Central memory CD8-positive, alpha-beta T cell (primary cell): Measurements from ENCODE around the gene MCF2.
A peak's percentile ranks its signal among the peaks of the same experiment; 100 is the strongest.
"Not testable (repeated sequence)": the region's sequence is repeated elsewhere in the genome, so short reads cannot be mapped to it uniquely, and the experiment has no call there.

Experiments used
- ATAC-seq: fragments of 150-1000 bp; cut with Tn5 transposase; replicated peaks from 2 replicates; pipeline ENCODE4 v1.10.0; 2022; ENCODE audit warnings: mild to moderate bottlenecking, moderate FRiP score, moderate number of reproducible peaks; ENCODE audit not compliant: poor library complexity, severe bottlenecking; ENCODE audit errors: extremely low read depth
- DNase-seq, 2 donors: peaks; one replicate each; pipeline ENCODE4 v3.0.0; 2021; ENCODE audit warnings: low spot score in 2 of 2
- H3K27ac Mint-ChIP-seq: one replicate; pipeline ENCODE4 v1.8.0; 2022; ENCODE audit warnings: low read depth, mild to moderate bottlenecking, moderate library complexity, mixed read lengths
- H3K27me3 Mint-ChIP-seq: one replicate; pipeline ENCODE4 v1.8.0; 2022; ENCODE audit warnings: mixed read lengths
- H3K36me3 Mint-ChIP-seq: one replicate; pipeline ENCODE4 v1.8.0; 2022; ENCODE audit warnings: mild to moderate bottlenecking, moderate library complexity, mixed read lengths; ENCODE audit not compliant: insufficient read depth
- H3K4me1 Mint-ChIP-seq: one replicate; pipeline ENCODE4 v1.8.0; 2022; ENCODE audit warnings: mixed read lengths
- H3K4me3 Mint-ChIP-seq: one replicate; pipeline ENCODE4 v1.8.0; 2022; ENCODE audit warnings: mild to moderate bottlenecking, moderate library complexity, mixed read lengths
- H3K9me3 Mint-ChIP-seq: one replicate; pipeline ENCODE4 v1.8.0; 2022; ENCODE audit warnings: mixed read lengths

The MCF2 gene

DNA sequence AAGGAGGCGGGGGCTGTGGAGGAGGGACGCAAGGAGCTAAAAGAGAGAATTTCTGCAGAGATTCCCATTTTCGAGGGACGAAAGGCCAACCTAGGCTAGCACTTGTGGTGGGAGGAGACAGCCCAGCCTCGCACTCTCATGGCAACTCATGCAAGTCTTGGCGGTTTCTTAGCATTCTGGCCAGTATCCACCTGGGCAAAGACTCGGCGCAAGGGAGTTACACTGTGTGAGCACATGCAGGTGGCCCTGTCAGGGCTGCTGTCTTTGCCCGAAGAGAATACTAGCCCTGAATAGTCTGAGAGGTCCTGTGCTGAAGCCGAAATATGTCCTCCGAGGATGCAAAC, 15.5 kb downstream of the MCF2 start:
- no peak overlapping the region for H3K4me3 Mint-ChIP-seq
- ATAC-seq: no peak
- no peak overlapping the region for H3K27ac Mint-ChIP-seq
- DNase-seq: no peak
- H3K27me3 Mint-ChIP-seq: peaks cover 11% of the 10 kb centered on the region
- H3K9me3 Mint-ChIP-seq: no peaks in the 10 kb centered on the region
- H3K4me1 Mint-ChIP-seq: no peaks in the 10 kb centered on the region
- H3K36me3 Mint-ChIP-seq: no peaks in the 10 kb centered on the region

DNA sequence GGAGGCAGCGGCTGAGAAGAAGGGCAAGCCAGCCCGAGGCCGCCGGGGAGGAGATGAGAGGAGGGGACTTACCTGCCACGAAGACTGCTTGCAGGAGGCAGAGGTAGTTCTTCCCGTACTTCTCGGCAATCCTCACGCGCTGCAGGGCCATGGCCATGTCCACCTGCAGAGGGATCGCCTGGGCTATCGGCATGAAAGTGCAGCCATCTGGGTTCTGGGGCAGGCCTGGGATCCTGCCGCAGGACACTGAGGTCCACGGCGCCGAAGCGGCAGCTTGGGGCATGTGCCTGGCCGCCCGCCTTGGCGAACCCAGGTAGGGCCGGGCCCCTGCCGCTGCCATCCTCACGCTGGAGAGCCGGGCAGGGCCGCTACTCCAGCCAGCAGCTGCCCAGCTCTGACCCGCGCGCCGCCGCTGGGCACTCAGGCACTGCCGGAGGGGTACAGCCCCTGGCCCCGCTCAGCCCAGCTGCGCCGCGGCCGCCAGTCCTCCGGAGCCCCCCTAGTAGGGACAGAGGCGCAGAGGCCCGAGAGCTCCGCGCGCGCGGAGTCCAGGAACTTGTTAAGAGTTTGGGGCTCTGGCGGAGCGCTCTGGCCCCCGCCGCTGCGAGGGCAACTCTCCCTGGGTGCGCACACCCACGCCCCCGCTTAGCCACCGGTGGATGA, 16.0 kb downstream of the MCF2 start:
- Mint-ChIP-seq H3K9me3 (no peaks in the 10 kb centered on the region), H3K27ac (no peak overlapping the region), H3K4me3 (no peak overlapping the region), H3K4me1 (no peaks in the 10 kb centered on the region), H3K27me3 (peaks cover 11% of the 10 kb centered on the region), H3K36me3 (no peaks in the 10 kb centered on the region)
- ATAC-seq (no peak), DNase-seq (no peak)

DNA sequence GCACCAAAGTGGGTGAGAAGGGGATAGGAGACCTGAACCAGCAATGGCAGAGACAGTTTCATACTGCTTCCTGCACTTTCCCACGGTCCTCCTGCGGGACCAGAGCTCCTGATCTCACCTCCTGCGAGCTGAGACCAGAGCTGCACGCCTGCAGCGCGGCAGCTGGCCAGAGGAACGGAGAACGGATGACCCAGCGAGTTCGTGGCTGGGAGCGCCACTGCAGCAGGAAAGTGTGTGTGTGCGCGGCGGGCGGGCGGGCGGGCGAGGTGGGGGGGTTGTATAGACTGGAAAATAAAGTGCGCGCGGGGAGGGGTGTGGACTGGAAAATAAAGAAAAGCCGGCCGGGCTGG, 16.5 kb downstream of the MCF2 start:
- no peaks in the 10 kb centered on the region for H3K9me3 Mint-ChIP-seq
- peaks cover 11% of the 10 kb centered on the region for H3K27me3 Mint-ChIP-seq
- H3K4me1 Mint-ChIP-seq: no peaks in the 10 kb centered on the region
- no peaks in the 10 kb centered on the region for H3K36me3 Mint-ChIP-seq
- H3K27ac Mint-ChIP-seq: no peak overlapping the region
- ATAC-seq: no peak
- no peak for DNase-seq
- peak overlapping the region; percentile 23 for H3K4me3 Mint-ChIP-seq

DNA sequence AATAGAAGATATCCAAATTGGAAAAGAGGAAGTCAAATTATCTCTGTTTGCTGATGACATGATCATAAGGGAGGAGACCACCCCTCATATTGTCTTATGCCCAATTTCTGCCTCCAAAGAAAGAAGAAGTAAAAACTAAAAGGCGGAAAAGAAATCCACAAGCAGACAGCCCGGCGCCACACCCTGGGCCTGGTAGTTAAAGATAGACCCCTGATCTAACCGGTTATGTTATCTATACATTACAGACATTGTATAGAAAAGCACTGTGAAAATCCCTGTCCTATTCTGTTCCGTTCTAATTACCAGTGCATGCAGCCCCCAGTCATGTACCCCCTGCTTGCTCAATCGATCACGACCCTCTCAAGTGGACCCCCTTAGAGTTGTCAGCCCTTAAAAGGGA, 22.8 kb downstream of the MCF2 start:
- H3K36me3 Mint-ChIP-seq, H3K27me3 Mint-ChIP-seq, H3K9me3 Mint-ChIP-seq, H3K4me3 Mint-ChIP-seq, DNase-seq, ATAC-seq, H3K4me1 Mint-ChIP-seq, H3K27ac Mint-ChIP-seq: not testable (repeated sequence)

DNA sequence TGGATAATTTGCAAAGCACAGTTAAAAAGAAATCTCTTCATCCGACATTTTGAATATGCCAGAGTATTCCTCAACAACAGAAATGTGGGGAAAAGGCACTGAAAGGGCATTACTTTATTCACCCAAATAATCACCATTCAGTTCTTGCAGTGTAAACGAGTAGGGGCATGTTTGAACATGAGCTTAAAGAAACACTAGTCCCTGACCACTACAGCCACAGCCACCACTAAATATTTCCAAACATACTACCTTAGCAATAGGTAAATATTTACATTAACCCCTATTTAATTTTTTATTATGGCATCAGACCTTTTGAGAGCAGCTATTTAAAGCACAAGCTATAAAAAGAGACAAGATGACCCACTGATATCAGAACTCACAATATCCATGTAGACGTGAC, 27.6 kb downstream of the MCF2 start:
- Mint-ChIP-seq H3K27ac (no peak overlapping the region), H3K36me3 (no peaks in the 10 kb centered on the region), H3K4me1 (no peaks in the 10 kb centered on the region), H3K27me3 (no peaks in the 10 kb centered on the region), H3K4me3 (no peak overlapping the region), H3K9me3 (peaks cover 5% of the 10 kb centered on the region)
- no peak for DNase-seq
- ATAC-seq: no peak

DNA sequence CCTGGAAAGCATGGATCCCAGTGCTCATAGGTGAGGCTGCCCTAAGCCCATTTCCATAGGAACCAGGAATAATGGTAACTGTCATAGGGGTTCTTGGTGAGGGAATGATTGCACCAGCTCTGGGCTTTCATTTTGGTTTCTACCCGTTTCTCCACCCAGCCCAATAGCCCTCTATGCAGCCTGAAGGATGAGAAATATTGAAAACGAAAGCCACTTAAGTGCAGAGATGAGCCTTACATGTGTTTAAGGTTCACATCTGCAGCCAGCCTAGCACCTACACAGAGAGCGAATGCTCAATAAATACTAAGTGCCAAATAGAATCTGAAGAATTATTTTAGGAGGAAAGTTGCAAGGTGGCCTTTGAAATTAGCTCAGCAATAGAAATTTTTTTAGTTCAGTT, 60.4 kb downstream of the MCF2 start:
- H3K4me3 Mint-ChIP-seq: no peak overlapping the region
- no peaks in the 10 kb centered on the region for H3K9me3 Mint-ChIP-seq
- DNase-seq (no peak), ATAC-seq (no peak)
- no peak overlapping the region for H3K27ac Mint-ChIP-seq
- H3K36me3 Mint-ChIP-seq: no peaks in the 10 kb centered on the region
- H3K27me3 Mint-ChIP-seq: no peaks in the 10 kb centered on the region
- H3K4me1 Mint-ChIP-seq: no peaks in the 10 kb centered on the region

DNA sequence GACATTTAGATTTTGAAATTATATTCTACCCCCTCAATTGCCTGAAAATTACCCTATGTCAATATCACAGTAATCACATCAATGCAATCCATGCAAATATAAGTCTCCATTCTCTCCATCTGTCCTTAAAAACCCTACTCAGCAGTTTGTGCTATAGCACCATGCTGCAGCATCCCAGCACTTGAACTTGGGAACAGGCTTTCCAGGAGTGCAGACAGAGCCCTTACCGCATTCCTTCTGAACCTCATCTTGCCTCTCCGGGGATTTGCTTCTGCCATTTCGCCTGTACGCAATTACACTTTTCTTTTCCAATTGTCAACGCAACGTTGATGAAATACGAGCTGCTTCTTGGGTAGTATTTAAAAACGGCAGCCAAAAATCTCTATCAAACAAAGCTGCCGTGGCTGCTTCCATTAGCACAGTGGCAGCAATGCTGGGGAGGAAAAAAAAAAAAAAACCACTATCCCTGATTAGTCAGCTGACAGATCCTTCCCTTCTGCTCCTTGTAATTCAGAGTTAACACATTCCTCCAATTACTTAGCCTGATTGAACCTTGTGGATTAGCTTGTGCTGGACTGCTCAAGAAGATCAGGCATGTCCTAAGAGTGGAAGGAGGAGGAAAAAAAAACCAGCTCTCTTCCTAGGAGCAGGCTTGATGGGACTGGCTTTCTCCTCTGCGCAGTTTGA, 65.6 kb downstream of the MCF2 start:
- Mint-ChIP-seq H3K27ac (no peak overlapping the region), H3K4me3 (no peak overlapping the region), H3K27me3 (no peaks in the 10 kb centered on the region), H3K4me1 (no peaks in the 10 kb centered on the region), H3K36me3 (no peaks in the 10 kb centered on the region), H3K9me3 (no peaks in the 10 kb centered on the region)
- DNase-seq (no peak), ATAC-seq (no peak)

DNA sequence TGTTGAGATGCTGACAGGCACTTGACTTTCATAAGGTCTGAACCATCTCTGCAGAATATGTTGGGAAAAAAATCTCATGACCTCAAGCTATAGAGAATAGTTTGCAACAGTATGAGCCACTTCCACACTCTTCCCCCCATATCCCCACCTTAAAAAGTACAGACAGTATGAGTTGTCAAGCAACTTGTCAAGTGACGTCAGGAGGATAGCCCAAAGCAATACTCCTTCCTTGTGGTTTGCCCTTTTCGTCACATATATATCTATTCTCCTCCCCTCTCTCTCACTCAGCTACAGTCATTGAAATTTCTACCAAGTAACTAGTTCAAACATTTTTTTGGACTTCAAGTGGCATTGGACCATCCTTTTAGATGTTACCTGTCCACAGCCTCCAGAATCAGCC, 67.7 kb downstream of the MCF2 start:
- no peak overlapping the region for H3K27ac Mint-ChIP-seq
- H3K4me3 Mint-ChIP-seq: no peak overlapping the region
- no peaks in the 10 kb centered on the region for H3K9me3 Mint-ChIP-seq
- no peaks in the 10 kb centered on the region for H3K36me3 Mint-ChIP-seq
- ATAC-seq: no peak
- DNase-seq: no peak
- no peaks in the 10 kb centered on the region for H3K27me3 Mint-ChIP-seq
- H3K4me1 Mint-ChIP-seq: no peaks in the 10 kb centered on the region

DNA sequence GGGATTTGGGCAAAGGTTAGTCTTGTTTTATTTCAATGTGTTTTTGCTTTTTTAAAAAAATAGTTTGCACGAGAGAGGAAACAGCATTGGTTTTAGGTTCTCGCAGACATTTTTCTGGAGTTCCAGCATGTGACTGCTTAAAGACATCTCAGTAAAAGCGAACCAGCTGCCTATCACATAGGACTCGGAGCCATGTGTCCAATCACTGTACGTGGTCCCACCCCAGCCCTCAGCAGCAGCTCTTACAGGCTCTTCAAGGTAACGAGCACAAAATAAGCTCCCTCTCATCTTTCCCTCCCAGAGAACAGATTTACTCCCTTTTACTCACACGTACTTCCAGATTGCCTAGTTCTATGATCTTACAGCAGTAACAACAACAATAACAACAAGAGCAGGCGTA, 68.7 kb downstream of the MCF2 start:
- no peaks in the 10 kb centered on the region for H3K36me3 Mint-ChIP-seq
- ATAC-seq: no peak
- no peak overlapping the region for H3K4me3 Mint-ChIP-seq
- H3K4me1 Mint-ChIP-seq: no peaks in the 10 kb centered on the region
- no peaks in the 10 kb centered on the region for H3K9me3 Mint-ChIP-seq
- no peaks in the 10 kb centered on the region for H3K27me3 Mint-ChIP-seq
- no peak overlapping the region for H3K27ac Mint-ChIP-seq
- DNase-seq: no peak

DNA sequence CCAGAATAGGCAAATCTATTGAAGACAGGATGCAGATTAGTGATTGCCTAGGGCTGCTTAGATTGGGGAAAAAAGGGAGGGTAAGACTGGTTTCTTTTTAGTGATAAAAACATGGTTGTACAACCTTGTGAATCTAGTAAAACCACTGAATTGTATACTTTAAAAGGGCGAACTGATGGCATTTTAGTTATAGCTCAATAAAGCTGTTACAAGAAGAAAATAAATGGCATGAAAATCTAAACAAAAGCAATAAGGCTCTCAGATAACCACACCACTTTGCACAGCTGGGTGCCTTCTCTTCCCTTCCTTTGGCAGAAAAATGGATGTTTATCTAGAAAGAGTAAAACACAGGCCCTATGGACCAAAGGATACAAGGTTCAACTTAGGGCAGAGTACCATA, 107.9 kb downstream of the MCF2 start:
- H3K4me1 Mint-ChIP-seq: no peaks in the 10 kb centered on the region
- DNase-seq (no peak), ATAC-seq (no peak)
- peaks cover 4% of the 10 kb centered on the region for H3K36me3 Mint-ChIP-seq
- H3K4me3 Mint-ChIP-seq: no peak overlapping the region
- H3K27me3 Mint-ChIP-seq: no peaks in the 10 kb centered on the region
- no peak overlapping the region for H3K27ac Mint-ChIP-seq
- H3K9me3 Mint-ChIP-seq: no peaks in the 10 kb centered on the region

DNA sequence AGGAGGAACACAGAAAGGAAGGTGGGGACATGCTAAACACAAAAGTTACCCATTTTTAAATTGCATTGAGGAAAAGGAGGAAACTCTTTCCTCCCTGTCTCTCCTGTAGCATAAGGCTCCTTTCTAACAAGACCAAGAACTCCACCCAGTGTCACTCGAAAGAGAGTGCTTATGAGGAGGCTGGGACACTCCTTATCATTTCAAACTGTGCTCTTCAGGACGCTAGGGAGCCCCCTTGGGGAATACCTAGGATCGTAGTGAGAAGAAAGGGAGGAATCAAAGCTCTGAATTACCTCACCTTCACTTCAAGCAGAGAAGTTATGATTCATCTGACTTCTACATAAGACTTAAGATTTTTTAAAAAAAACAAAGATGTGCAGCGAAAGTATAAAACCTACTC, 111.9 kb downstream of the MCF2 start:
- DNase-seq (no peak), ATAC-seq (no peak)
- H3K27ac Mint-ChIP-seq: no peak overlapping the region

DNA sequence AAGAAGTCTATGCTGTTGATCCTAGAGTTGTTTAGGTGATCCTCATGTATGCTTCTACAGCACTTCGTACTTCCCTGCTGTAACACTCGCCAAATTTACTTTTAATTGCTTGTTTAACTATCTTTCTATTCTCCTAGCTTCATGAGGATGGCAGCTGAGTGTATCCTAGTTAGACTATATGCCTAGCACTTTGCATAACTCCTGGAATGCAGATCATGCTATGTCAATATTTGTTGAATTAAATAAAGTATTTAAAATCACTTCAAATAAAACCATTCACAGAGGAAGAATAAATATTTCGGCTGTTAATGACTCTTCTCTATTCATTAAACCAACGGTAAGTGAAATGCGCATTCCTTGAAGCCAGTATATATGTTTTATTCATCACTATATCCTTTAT, 122.4 kb downstream of the MCF2 start:
- Mint-ChIP-seq H3K4me3 (no peak overlapping the region), H3K4me1 (no peaks in the 10 kb centered on the region), H3K36me3 (no peaks in the 10 kb centered on the region), H3K27me3 (no peaks in the 10 kb centered on the region), H3K9me3 (no peaks in the 10 kb centered on the region), H3K27ac (no peak overlapping the region)
- ATAC-seq (no peak), DNase-seq (no peak)

More for the DNA sequence above, 111.9 kb downstream of the MCF2 start:
- Mint-ChIP-seq H3K4me3 (no peak overlapping the region), H3K4me1 (no peaks in the 10 kb centered on the region), H3K36me3 (peaks cover 4% of the 10 kb centered on the region), H3K27me3 (no peaks in the 10 kb centered on the region), H3K9me3 (no peaks in the 10 kb centered on the region)

DNA sequence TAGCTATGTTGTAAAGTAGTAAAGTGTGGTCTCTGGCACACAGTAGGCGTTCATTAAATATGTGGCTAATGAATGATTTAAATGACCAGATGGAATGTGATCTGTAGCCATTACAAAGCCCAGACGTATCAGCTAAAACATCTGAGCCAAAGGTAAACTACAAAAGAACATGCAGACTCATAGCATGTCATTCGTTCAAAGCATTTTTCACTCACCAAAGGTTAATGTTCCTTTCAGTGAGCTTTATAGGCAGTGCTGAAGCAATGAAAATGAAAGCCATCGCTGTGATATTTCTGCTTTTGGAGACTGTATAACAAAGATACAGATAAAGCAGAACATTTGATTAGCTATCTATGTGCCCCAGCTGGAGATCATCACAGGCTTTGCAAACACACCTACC, 126.9 kb downstream of the MCF2 start:
- no peaks in the 10 kb centered on the region for H3K9me3 Mint-ChIP-seq
- no peak overlapping the region for H3K27ac Mint-ChIP-seq
- ATAC-seq: no peak
- no peaks in the 10 kb centered on the region for H3K27me3 Mint-ChIP-seq
- no peaks in the 10 kb centered on the region for H3K4me1 Mint-ChIP-seq
- no peak for DNase-seq
- H3K4me3 Mint-ChIP-seq: no peak overlapping the region
- no peaks in the 10 kb centered on the region for H3K36me3 Mint-ChIP-seq
